ENCODE measurements around the gene CD80.
A peak's percentile ranks its signal among the peaks of the same experiment; 100 is the strongest.
"Not testable (repeated sequence)": the region's sequence is repeated elsewhere in the genome, so short reads cannot be mapped to it uniquely, and the experiment has no call there.

The CD80 gene

GRCh38 chr3:119580067-119580760 is 20.8 kb upstream of the CD80 start:
- TF ChIP-seq, protein P1, sequence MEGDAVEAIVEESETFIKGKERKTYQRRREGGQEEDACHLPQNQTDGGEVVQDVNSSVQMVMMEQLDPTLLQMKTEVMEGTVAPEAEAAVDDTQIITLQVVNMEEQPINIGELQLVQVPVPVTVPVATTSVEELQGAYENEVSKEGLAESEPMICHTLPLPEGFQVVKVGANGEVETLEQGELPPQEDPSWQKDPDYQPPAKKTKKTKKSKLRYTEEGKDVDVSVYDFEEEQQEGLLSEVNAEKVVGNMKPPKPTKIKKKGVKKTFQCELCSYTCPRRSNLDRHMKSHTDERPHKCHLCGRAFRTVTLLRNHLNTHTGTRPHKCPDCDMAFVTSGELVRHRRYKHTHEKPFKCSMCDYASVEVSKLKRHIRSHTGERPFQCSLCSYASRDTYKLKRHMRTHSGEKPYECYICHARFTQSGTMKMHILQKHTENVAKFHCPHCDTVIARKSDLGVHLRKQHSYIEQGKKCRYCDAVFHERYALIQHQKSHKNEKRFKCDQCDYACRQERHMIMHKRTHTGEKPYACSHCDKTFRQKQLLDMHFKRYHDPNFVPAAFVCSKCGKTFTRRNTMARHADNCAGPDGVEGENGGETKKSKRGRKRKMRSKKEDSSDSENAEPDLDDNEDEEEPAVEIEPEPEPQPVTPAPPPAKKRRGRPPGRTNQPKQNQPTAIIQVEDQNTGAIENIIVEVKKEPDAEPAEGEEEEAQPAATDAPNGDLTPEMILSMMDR (IDR thresholded peaks at IDR 0.05; ENCODE audit: low read depth, low read length) = no peak
- no peak for DNase-seq (ENCODE audit: extremely low read depth, low read depth)

- TF ChIP-seq, protein P1 (IDR thresholded peaks at IDR 0.05; ENCODE audit: low read depth, low read length) = no peak
- peak; percentile 12 for DNase-seq (ENCODE audit: extremely low read depth, low read depth)
Measured at GRCh38 chr3:119579366-119580066, 20.1 kb upstream of the CD80 start, which contains the start of gene ADPRH. Gene ADPRH (plus strand): TSS chr3:119579492. CDS start chr3:119582170, 2,678 bp downstream.

GRCh38 chr3:119575507-119575906 is 16.1 kb upstream of the CD80 start:
- TF ChIP-seq, protein P1 (IDR thresholded peaks at IDR 0.05; ENCODE audit: low read depth, low read length) = no peak
- DNase-seq (ENCODE audit: extremely low read depth, low read depth) = no peak

- no peak for DNase-seq (ENCODE audit: extremely low read depth, low read depth)
- TF ChIP-seq, protein P1 (IDR thresholded peaks at IDR 0.05; ENCODE audit: low read depth, low read length) = no peak
Measured at GRCh38 chr3:119571688-119572087, 12.3 kb upstream of the CD80 start.

GRCh38 chr3:119571230-119571629 is 11.8 kb upstream of the CD80 start:
- DNase-seq (ENCODE audit: extremely low read depth, low read depth) = no peak
- TF ChIP-seq, protein P1 (IDR thresholded peaks at IDR 0.05; ENCODE audit: low read depth, low read length) = no peak

DNA sequence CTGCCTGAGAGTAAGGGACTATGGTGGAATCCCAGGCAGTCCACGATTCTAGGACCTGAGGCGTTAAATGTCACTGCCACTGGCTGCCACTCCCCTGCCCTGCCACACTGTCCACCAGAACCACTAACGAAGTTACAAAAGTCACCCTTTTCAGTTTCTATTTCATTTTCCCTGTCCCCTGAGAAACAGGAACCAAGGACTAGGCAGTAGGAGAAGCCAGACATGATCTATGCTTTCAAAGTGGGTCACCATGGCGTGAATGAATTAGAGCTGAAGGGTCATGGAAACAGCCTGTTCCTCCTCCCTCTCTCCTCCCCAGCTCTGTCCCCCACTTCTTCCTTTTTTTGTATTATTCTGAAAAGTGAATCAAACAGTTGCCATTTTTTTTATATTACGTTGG is 10.8 kb upstream of the CD80 start:
- DNase-seq (ENCODE audit: extremely low read depth, low read depth) = no peak

DNA sequence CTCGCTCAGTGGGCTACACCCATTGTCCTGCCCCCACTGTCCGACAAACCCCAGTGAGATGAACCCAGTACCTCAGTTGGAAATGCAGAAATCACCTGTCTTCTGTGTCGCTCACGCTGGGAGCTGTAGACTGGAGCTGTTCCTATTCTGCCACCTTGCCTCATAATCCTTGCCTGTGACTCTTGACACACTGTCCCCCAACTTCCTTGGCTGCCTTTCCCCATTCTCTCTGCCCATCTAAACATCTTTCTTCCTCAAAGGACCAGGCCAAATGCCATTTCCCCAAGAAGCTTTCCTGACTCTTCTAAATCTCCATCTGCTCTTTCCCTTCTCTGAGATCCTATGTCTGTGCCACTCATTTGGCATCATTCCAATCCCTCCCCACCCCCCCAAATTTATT is 9.7 kb upstream of the CD80 start:
- no peak for DNase-seq (ENCODE audit: extremely low read depth, low read depth)
- TF ChIP-seq, protein P1 (IDR thresholded peaks at IDR 0.05; ENCODE audit: low read depth, low read length) = no peak

More for the DNA sequence above, 10.8 kb upstream of the CD80 start:
- TF ChIP-seq, protein P1 (IDR thresholded peaks at IDR 0.05; ENCODE audit: low read depth, low read length) = no peak

GRCh38 chr3:119563334-119563733 is 3.9 kb upstream of the CD80 start:
- DNase-seq (ENCODE audit: extremely low read depth, low read depth) = not testable (repeated sequence)

All from AG09319 (cell line).